ENCODE measurements around the gene IDI2. TPM values are rescaled to one million over a fixed set of nuclear protein-coding genes. Genes with fewer than 3 reads are reported as not detected.

IDI2 gene
- total RNA-seq, 2 donors from 2014 or later, result 0.24 TPM; not detected in 1

DNA sequence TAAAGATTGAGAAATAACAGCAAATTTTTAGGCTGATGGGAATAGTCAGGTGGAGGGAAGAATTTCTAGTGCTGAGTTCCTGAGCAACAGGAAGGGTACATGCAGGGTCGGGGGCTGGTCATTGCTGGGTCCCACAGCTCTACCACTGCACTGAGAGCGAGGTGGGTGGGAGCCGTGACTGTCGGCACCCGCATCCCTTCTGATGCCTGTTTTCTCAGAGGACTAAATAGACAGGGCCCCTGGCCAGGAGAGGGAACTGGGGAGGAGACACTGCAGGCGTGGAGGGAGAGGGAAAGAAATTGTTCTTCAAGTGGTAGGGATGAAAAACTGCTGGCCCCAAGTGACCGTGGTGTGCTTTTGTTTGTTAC lies 30.1 kb downstream of the IDI2 start:
- no peaks in the 10 kb centered on the region for H3K27me3 ChIP-seq
- no peaks in the 10 kb centered on the region for H3K9me3 ChIP-seq
- peaks cover 72% of the 10 kb centered on the region for H3K36me3 ChIP-seq
- DNase-seq (ENCODE audit: low spot score), result no peak
- TF ChIP-seq, protein P1, sequence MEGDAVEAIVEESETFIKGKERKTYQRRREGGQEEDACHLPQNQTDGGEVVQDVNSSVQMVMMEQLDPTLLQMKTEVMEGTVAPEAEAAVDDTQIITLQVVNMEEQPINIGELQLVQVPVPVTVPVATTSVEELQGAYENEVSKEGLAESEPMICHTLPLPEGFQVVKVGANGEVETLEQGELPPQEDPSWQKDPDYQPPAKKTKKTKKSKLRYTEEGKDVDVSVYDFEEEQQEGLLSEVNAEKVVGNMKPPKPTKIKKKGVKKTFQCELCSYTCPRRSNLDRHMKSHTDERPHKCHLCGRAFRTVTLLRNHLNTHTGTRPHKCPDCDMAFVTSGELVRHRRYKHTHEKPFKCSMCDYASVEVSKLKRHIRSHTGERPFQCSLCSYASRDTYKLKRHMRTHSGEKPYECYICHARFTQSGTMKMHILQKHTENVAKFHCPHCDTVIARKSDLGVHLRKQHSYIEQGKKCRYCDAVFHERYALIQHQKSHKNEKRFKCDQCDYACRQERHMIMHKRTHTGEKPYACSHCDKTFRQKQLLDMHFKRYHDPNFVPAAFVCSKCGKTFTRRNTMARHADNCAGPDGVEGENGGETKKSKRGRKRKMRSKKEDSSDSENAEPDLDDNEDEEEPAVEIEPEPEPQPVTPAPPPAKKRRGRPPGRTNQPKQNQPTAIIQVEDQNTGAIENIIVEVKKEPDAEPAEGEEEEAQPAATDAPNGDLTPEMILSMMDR (IDR thresholded peaks at IDR 0.05), result no peak
- no peak overlapping the region for H3K27ac ChIP-seq
- peaks cover 0 to 4% of the 10 kb centered on the region in 2 donors for H3K4me1 ChIP-seq
- H3K4me3 ChIP-seq, result no peak overlapping the region

DNA sequence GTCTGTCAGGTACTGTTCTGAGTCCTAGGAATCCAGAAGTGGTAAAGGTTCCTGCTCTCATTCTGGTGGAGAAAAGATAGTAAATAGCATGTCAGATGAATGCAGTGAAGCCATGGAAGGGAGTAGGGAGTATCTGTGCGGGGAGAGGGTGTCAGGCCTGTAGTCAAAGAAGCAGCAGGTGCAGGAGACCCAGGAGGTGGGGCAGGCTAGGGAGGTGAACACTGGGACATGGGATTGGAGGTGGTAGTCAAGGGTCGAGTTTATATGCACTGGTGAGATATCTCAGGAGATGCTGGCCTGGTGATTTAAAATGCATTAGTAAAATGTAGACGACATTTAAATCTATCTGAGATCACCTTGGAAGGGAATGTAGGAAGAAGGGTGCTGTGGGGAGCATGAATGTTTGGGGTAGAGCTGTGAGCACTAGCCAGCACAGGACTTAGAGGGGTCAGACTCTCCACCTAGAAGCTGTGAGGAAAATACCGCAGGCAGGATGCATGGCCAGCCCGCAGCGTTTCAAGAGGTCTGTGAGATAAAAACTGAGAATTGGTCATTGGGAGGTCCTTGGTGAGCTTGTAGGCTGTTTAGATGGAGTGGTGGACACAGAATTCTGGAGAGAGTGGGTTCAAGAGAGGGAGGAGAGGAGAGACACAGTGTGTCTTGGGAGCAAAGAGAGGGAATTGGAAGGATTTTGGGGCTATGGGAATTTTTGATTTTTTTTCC lies 30.7 kb downstream of the IDI2 start:
- Histone ChIP-seq H3K36me3 (peaks cover 66% of the 10 kb centered on the region), H3K27ac (no peak overlapping the region), H3K27me3 (no peaks in the 10 kb centered on the region), H3K4me1 (peaks cover 0 to 9% of the 10 kb centered on the region in 2 donors), H3K9me3 (no peaks in the 10 kb centered on the region), H3K4me3 (no peak overlapping the region)
- TF ChIP-seq, protein P1 (IDR thresholded peaks at IDR 0.05), result no peak
- no peak for DNase-seq (ENCODE audit: low spot score)

DNA sequence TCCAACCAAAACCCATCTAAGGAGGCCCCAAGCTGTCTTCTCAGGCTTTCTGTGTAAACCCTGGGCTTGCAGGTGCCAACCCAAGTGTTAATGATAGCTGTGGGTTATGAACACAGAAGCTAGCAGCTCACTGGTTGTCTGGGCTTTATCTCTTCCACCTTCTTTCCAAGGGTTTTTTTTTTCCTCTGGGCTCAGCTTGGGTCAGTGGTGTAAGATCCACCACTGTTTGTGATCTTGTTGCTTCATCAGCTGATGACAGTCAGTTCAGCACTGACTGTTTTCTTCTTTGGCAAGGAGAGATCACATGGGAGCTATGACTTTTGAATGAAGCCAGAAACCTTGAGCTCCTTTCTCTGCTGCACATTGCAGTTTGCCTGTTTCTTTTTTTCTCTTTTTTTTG lies 32.8 kb downstream of the IDI2 start:
- TF ChIP-seq, protein P1 (IDR thresholded peaks at IDR 0.05), result no peak

DNA sequence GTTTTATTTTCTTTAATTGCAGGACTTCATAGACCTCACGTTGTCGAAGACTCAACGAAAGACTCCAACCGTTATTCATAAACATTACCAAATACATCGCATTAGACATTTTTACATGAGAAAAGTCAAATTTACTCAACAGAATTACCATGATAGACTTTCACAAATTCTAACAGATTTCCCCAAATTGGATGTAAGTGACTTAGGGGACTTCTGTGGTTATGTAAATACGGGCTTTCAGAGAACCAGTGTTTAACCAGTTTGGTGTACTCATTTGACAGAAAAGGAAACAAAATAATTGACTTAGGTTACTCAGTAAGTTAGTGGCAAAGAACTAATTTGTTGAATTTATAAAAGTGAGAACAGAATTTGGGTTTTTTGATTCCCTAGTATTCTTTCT lies 33.2 kb downstream of the IDI2 start:
- H3K9me3 ChIP-seq, result no peaks in the 10 kb centered on the region
- no peak overlapping the region for H3K4me3 ChIP-seq
- TF ChIP-seq, protein P1 (IDR thresholded peaks at IDR 0.05), result no peak
- peaks cover 0 to 26% of the 10 kb centered on the region in 2 donors for H3K4me1 ChIP-seq
- H3K36me3 ChIP-seq, result peaks cover 42% of the 10 kb centered on the region
- DNase-seq (ENCODE audit: low spot score), result no peak
- no peak overlapping the region for H3K27ac ChIP-seq
- no peaks in the 10 kb centered on the region for H3K27me3 ChIP-seq

More for the DNA sequence above, 32.8 kb downstream of the IDI2 start:
- H3K4me1 ChIP-seq, result peaks cover 0 to 23% of the 10 kb centered on the region in 2 donors
- no peak overlapping the region for H3K4me3 ChIP-seq
- DNase-seq (ENCODE audit: low spot score), result no peak
- peaks cover 46% of the 10 kb centered on the region for H3K36me3 ChIP-seq
- H3K9me3 ChIP-seq, result no peaks in the 10 kb centered on the region
- H3K27me3 ChIP-seq, result no peaks in the 10 kb centered on the region
- no peak overlapping the region for H3K27ac ChIP-seq

DNA sequence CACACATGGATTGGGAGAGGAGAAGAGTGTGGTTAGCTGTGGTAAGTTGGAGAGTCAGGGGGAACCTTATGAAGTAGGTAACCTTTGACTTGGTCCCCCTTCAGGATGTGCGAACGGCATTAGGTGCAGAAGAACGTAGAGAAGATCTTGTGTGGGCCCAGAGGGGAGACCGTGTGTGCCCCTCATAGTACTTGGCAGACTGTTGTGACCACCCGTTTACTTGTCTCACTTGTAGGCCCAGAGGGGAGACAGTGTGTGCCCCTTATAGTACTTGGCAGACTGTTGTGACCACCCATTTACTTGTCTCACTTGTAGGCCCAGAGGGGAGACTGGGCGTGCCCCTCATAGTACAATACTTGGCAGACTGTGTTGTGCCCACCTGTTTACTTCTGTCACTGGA lies 34.9 kb downstream of the IDI2 start:
- H3K27ac ChIP-seq, result no peak overlapping the region
- peaks cover 26% of the 10 kb centered on the region for H3K36me3 ChIP-seq
- H3K9me3 ChIP-seq, result no peaks in the 10 kb centered on the region
- no peak for DNase-seq (ENCODE audit: low spot score)
- TF ChIP-seq, protein P1 (IDR thresholded peaks at IDR 0.05), result no peak
- no peak overlapping the region for H3K4me3 ChIP-seq
- peaks cover 0 to 40% of the 10 kb centered on the region in 2 donors for H3K4me1 ChIP-seq
- H3K27me3 ChIP-seq, result no peaks in the 10 kb centered on the region
